Measurements from ENCODE around the gene IRF4. TPM values are rescaled to one million over a fixed set of nuclear protein-coding genes. Genes with fewer than 3 reads are reported as not detected.

The IRF4 gene
- total and polyA plus RNA-seq, 8 donors, result 0.27 to 7.0 (median 0.36) TPM

DNA sequence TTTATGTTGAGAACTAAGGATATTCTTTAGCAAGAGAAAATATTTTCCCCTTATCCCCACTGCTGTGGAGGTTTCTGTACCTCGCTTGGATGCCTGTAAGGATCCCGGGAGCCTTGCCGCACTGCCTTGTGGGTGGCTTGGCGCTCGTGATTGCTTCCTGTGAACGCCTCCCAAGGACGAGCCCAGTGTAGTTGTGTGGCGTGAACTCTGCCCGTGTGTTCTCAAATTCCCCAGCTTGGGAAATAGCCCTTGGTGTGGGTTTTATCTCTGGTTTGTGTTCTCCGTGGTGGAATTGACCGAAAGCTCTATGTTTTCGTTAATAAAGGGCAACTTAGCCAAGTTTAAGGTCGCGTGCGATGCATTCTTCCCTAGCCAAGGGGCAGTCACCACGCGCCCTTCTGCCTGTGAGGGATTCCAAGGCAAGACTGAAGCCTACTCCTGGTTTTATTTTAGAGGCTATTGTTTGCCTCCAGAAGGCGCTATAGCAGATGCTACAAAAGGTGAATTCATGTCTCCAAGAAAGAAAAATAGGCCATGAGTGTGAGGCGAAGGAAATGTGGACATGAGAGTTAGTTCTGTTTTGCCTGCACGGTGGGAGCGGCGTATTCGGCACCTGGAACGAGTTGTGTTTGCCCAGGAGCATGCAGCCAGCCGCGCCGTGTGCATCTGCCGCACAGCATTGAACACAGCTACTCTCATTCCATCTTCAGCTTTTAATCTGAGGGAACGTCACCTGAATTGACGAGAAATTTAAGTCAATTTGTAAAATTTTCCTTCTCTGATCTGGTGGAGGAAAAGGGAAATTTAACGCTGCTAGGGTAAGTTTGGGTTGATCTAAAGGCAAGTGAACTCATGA lies 40.3 kb upstream of the IRF4 start:
- Histone ChIP-seq H3K4me3 (no peak overlapping the region), H3K27ac (no peak overlapping the region), H3K4me1 (no peaks in the 10 kb centered on the region), H3K36me3 (peaks cover 0 to 49% of the 10 kb centered on the region in 2 donors), H3K27me3 (no peaks in the 10 kb centered on the region), H3K9me3 (no peaks in the 10 kb centered on the region)
- TF ChIP-seq, protein P1, sequence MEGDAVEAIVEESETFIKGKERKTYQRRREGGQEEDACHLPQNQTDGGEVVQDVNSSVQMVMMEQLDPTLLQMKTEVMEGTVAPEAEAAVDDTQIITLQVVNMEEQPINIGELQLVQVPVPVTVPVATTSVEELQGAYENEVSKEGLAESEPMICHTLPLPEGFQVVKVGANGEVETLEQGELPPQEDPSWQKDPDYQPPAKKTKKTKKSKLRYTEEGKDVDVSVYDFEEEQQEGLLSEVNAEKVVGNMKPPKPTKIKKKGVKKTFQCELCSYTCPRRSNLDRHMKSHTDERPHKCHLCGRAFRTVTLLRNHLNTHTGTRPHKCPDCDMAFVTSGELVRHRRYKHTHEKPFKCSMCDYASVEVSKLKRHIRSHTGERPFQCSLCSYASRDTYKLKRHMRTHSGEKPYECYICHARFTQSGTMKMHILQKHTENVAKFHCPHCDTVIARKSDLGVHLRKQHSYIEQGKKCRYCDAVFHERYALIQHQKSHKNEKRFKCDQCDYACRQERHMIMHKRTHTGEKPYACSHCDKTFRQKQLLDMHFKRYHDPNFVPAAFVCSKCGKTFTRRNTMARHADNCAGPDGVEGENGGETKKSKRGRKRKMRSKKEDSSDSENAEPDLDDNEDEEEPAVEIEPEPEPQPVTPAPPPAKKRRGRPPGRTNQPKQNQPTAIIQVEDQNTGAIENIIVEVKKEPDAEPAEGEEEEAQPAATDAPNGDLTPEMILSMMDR (IDR thresholded peaks at IDR 0.05), result no peak
- intact Hi-C loops (cut with DNase I), result no loop called here
- no peak for DNase-seq
- no peak for ATAC-seq

DNA sequence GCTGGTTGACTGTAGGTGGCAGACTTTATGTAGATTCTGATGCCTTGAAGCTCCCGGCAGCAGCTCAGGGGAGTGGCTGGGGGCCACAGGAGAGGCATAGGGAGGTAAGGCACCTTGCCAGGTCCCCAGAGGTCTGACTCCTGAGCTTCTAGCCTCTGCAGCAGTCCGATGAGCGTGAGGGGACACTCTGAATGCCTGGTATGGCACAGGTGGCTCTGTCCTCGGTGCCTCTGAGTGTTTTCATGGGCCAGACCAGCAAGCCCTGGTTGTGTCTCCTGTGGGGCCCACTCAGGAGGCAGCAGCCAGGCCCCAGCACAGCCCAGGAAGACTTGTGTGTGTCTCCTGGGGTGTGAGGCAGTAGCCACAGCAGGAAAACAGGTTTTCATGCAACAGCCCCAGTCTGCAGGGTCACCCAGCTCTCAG lies 39.7 kb upstream of the IRF4 start:
- Histone ChIP-seq H3K36me3 (peaks cover 0 to 49% of the 10 kb centered on the region in 2 donors), H3K27ac (no peak overlapping the region), H3K4me1 (no peaks in the 10 kb centered on the region), H3K9me3 (no peaks in the 10 kb centered on the region), H3K4me3 (no peak overlapping the region), H3K27me3 (no peaks in the 10 kb centered on the region)
- TF ChIP-seq, protein P1 (IDR thresholded peaks at IDR 0.05), result no peak
- ATAC-seq (no peak), DNase-seq (no peak)
- intact Hi-C loops (cut with DNase I), result no loop called here

DNA sequence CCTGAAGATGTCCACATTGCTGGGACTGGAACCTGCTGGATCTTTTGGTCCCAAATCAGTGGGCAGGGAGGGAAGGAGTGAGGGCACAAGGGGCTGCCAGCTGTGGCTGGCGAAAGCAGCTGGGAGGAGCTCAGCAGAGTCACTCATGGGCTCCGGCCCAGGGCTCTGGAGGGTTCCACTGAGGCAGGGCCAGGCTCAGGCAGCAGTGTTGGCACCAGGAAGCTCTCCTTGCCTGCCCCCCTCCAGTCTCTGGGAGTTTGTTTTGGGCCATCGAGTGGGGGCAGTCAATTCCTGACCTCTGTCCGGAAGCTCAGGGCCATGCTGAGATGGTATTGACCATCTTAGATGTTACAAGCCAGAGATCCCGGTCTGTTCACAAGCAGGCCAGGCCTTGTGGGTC lies 39.1 kb upstream of the IRF4 start:
- DNase-seq, result no peak
- Histone ChIP-seq H3K4me3 (no peak overlapping the region), H3K36me3 (peaks cover 0 to 47% of the 10 kb centered on the region in 2 donors), H3K27me3 (no peaks in the 10 kb centered on the region), H3K9me3 (no peaks in the 10 kb centered on the region), H3K27ac (no peak overlapping the region), H3K4me1 (no peaks in the 10 kb centered on the region)
- intact Hi-C loops (cut with DNase I), result no loop called here
- TF ChIP-seq, protein P1 (IDR thresholded peaks at IDR 0.05), result no peak
- no peak for ATAC-seq

DNA sequence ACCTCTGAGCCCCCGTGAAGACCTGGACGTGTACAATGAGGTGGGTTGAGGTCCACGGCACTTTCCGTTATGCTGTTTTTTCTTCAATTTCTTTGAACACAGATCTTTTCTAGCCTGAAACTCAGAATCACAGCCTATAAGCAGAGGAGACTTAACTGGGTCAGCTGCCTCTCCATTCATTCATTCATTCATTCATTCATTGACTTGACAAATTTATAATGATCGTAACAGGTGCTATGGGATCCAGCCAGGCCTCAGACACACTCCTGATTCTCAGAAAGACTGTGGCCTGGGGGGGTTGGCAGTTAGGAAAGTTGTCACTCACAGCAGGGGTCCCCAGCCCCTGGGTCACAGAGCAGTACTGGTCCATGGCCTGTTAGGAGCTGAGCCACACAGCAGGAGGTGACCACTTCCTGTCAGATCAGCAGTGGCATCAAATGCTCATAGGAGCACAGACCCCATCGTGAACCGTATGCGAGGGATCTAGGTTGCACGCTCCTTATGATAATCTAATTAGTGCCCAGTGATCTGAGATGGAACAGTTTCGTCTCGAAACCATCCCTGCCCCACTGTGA lies 38.6 kb upstream of the IRF4 start:
- no peak for ATAC-seq
- DNase-seq, result no peak
- no peaks in the 10 kb centered on the region for H3K4me1 ChIP-seq
- intact Hi-C loops (cut with DNase I), result no loop called here
- peaks cover 0 to 42% of the 10 kb centered on the region in 2 donors for H3K36me3 ChIP-seq
- H3K27ac ChIP-seq, result no peak overlapping the region
- no peaks in the 10 kb centered on the region for H3K27me3 ChIP-seq
- TF ChIP-seq, protein P1 (IDR thresholded peaks at IDR 0.05), result no peak
- H3K9me3 ChIP-seq, result no peaks in the 10 kb centered on the region
- no peak overlapping the region for H3K4me3 ChIP-seq

All from left lung (tissue), 10 donors.